ENCODE results near the gene LRRC47.
"Not testable (repeated sequence)": the region's sequence is repeated elsewhere in the genome, so short reads cannot be mapped to it uniquely, and the experiment has no call there.

- TF ChIP-seq POLR2A, CTCF (IDR thresholded peaks at IDR 0.05): not testable (repeated sequence)
Observed at GRCh38 chr1:3804627-3804944, 8.3 kb upstream of the LRRC47 start.

Measured in uterus (tissue), 2 donors.